B cell (primary cell): ENCODE measurements around the gene GALK1. TPM values are rescaled to one million over a fixed set of nuclear protein-coding genes. Genes with fewer than 3 reads are reported as not detected.

Source experiments
- ATAC-seq: fragments of 200-7000 bp; cut with Tn5 transposase; one replicate; pipeline ENCODE4 v1.10.0; 2021; ENCODE audit warnings: low read depth, mild to moderate bottlenecking, moderate number of reproducible peaks, moderate library complexity
- CTCF ChIA-PET: fragments of 350-600 bp; sonication (Branson Sonifier 250); formaldehyde crosslinking; loops from one replicate; lab custom pipeline; 2021; ENCODE audit warnings: antibody characterized with exemption, inconsistent platforms; lab: Charles Lee
- POLR2A ChIA-PET: fragments of 350-600 bp; sonication (Branson Sonifier 250); formaldehyde crosslinking; loops from one replicate; lab custom pipeline; 2021; ENCODE audit warnings: antibody characterized with exemption; lab: Charles Lee
- DNase-seq: peaks from one replicate; pipeline ENCODE4 v3.0.0; 2013
- H2AFZ ChIP-seq: 2 replicates; pipeline ENCODE4 v1.6.1; 2012; ENCODE audit warnings: mild to moderate bottlenecking, low read depth, low read length; ENCODE audit not compliant: insufficient read depth, poor library complexity, severe bottlenecking
- H3K27ac ChIP-seq, 2 donors: 1 replicate in 1 of 2; 2 replicates in 1 of 2; pipeline ENCODE4 v1.5.1; 2012 to 2013; ENCODE audit warnings: low read length in 2 of 2, mild to moderate bottlenecking in 2 of 2, moderate library complexity in 1 of 2
- H3K27me3 ChIP-seq, 4 experiments: fragments of 200-600 bp in 1 of 4; sonication (generic) in 1 of 4; replicated peaks in 1 of 4; 1 replicate in 2 of 4; 2 replicates in 2 of 4; pipeline versions ENCODE4 v1.6.1 to v1.7.0; 2013 to 2016; ENCODE audit warnings: low read length in 3 of 4, mild to moderate bottlenecking in 2 of 4, mixed read lengths in 1 of 4, moderate library complexity in 1 of 4; ENCODE audit not compliant: insufficient read depth in 4 of 4, control insufficient read depth in 3 of 4; ENCODE audit errors: control extremely low read depth in 1 of 4
- H3K36me3 ChIP-seq, 2 experiments: replicated peaks in 1 of 2; 1 replicate in 1 of 2; 2 replicates in 1 of 2; pipeline versions ENCODE4 v1.6.1 to v1.7.1; 2013; ENCODE audit warnings: low read length in 1 of 2; ENCODE audit not compliant: insufficient read depth in 2 of 2, control insufficient read depth in 1 of 2; ENCODE audit errors: control extremely low read depth in 1 of 2, extremely low read depth in 1 of 2
- H3K4me1 ChIP-seq, 2 donors: fragments of 200-600 bp in 1 of 2; sonication (generic) in 1 of 2; 1 replicate in 1 of 2; 2 replicates in 1 of 2; pipeline versions ENCODE4 v1.5.1 to v1.6.1; 2013 to 2017; ENCODE audit warnings: low read length in 2 of 2; ENCODE audit not compliant: control insufficient read depth in 2 of 2, insufficient read depth in 2 of 2
- H3K4me2 ChIP-seq: replicated peaks from 2 replicates; pipeline ENCODE3; 2012; ENCODE audit warnings: mild to moderate bottlenecking, low read depth, low read length; ENCODE audit not compliant: poor library complexity, severe bottlenecking
- H3K4me3 ChIP-seq, 5 experiments: fragments of 200-600 bp in 1 of 5; sonication (generic) in 1 of 5; 1 replicate in 3 of 5; 2 replicates in 2 of 5; pipeline versions ENCODE4 v1.5.1 to v1.7.0; 2011 to 2016; ENCODE audit warnings: low read length in 4 of 5, mild to moderate bottlenecking in 4 of 5, low read depth in 2 of 5, control low read depth in 1 of 5, moderate library complexity in 1 of 5; ENCODE audit not compliant: insufficient read depth in 1 of 5; ENCODE audit errors: control extremely low read depth in 1 of 5, extremely low read depth in 1 of 5
- H3K79me2 ChIP-seq: fragments of 200-600 bp; sonication (generic); one replicate; pipeline ENCODE4 v1.6.0; 2016; ENCODE audit warnings: low read length; ENCODE audit not compliant: control insufficient read depth, insufficient read depth
- H3K9ac ChIP-seq: fragments of 200-600 bp; sonication (generic); 2 replicates; pipeline ENCODE4 v1.6.1; 2017; ENCODE audit warnings: mild to moderate bottlenecking, low read length, moderate library complexity
- H3K9me3 ChIP-seq, 3 donors: one replicate each; pipeline versions ENCODE4 v1.6.1 to v1.7.1; 2013; ENCODE audit warnings: low read length in 2 of 3; ENCODE audit not compliant: control insufficient read depth in 2 of 3, insufficient read depth in 1 of 3; ENCODE audit errors: control extremely low read depth in 1 of 3
- H4K20me1 ChIP-seq: 2 replicates; pipeline ENCODE4 v1.6.0; 2012; ENCODE audit warnings: mild to moderate bottlenecking, low read length; ENCODE audit not compliant: insufficient read depth, control insufficient read depth, poor library complexity, severe bottlenecking
- H3K27ac Mint-ChIP-seq: one replicate; pipeline ENCODE4 v1.8.0; 2021; ENCODE audit warnings: mixed read lengths
- H3K27me3 Mint-ChIP-seq: one replicate; pipeline ENCODE4 v1.8.0; 2021; ENCODE audit warnings: mixed read lengths
- H3K4me1 Mint-ChIP-seq: one replicate; pipeline ENCODE4 v1.8.0; 2021; ENCODE audit warnings: mixed read lengths
- H3K4me3 Mint-ChIP-seq: one replicate; pipeline ENCODE4 v1.8.0; 2021; ENCODE audit warnings: mixed read lengths
- H3K9me3 Mint-ChIP-seq: one replicate; pipeline ENCODE4 v1.8.0; 2022; ENCODE audit warnings: mixed read lengths; ENCODE audit not compliant: insufficient read depth
- EZH2 ChIP-seq: IDR thresholded peaks from 2 replicates; pipeline ENCODE4 v1.6.1; 2012; ENCODE audit warnings: borderline replicate concordance, low read depth, mild to moderate bottlenecking, moderate library complexity, low read length; ENCODE audit not compliant: insufficient read depth, poor library complexity, severe bottlenecking
- WGBS: methylation state at CpG from one replicate; pipeline ENCODE4 v1.1.5; 2013; ENCODE audit warnings: missing lambda C conversion rate; ENCODE audit not compliant: insufficient coverage; 5-methylcytosine and 5-hydroxymethylcytosine counted together
- intact Hi-C: fragments of 100-400 bp; cut with micrococcal nuclease; formaldehyde crosslinking; loops from one replicate; pipeline ENCODE4 v1.10.0; 2022
- polyA plus RNA-seq: library from polyadenylated mRNA; depleted of rRNA; stranded (reverse); fragments of >200 nt; gene quantifications from 2 replicates; pipeline ENCODE4 v1.2.3, GENCODE V29; 2012
- total RNA-seq, 2 donors: library from RNA; stranded (reverse); fragments of 120-200 nt in 1 of 2; gene quantifications; 1 replicate in 1 of 2; 2 replicates in 1 of 2; pipeline versions ENCODE4 v1.2.3 to v1.2.4, GENCODE V29; 2013 to 2022
- TF ChIP-seq, protein P1 (sequence below): fragments of 200-600 bp; IDR thresholded peaks from one replicate; pipeline ENCODE4 v1.8.0; 2022; ENCODE audit warnings: antibody characterized with exemption, mild to moderate bottlenecking

The GALK1 gene
- total and polyA plus RNA-seq, 2 donors (not counting 1 experiment from before 2014, with no cell fraction given): 29.8 to 37.4 TPM

DNA sequence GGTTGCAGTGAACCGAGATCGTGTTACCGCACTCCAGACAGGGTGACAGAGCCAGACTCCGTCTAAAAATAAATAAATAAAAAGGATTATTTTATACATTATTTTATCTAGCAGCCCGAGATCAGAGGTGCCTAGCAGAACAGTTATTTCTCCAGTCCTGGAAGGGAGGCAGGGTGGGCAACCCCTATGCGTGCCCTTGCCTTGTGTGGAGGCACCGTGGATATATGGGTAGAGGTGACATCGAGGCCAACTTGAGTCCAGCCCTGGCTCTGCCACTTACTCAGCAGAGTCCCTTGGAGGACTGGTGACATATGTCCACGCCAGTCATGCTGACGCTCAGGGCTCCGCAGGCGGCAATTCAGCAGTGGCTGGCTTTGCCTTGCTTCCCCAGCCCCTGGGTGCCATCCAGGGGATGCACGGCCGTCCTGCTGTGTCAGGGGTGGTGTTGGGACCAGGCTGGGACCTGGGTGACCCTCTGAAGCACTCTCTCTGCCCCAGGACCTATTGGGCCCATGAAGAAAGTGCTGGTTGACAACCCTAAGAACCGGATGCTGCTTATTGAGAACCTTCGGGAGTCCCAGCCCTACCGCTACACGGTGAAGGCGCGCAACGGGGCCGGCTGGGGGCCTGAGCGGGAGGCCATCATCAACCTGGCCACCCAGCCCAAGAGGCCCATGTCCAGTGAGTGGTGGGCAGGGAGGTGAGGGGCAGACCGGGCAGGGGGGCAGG is 13.2 kb downstream of the GALK1 start:
- Histone ChIP-seq H3K4me3 (no peak overlapping the region), H3K36me3 (no peaks in the 10 kb centered on the region), H3K9me3 (no peaks in the 10 kb centered on the region), H3K9ac (no peak overlapping the region), H3K27ac (no peak overlapping the region), H3K4me2 (no peak overlapping the region), H3K4me1 (peaks cover 9 to 34% of the 10 kb centered on the region in 2 donors), H2AFZ (no peak overlapping the region), H4K20me1 (no peaks in the 10 kb centered on the region), H3K27me3 (no peaks in the 10 kb centered on the region), H3K79me2 (no peaks in the 10 kb centered on the region)
- ATAC-seq: no peak
- H3K27ac Mint-ChIP-seq: no peak overlapping the region
- ChIA-PET POLR2A (no interaction called here), CTCF (interaction anchor here (1.2 to 8.2 kb wide), 12 partner anchors 12 to 127 kb away, joined by 3 to 389 read pairs (median 24); partner anchors contain the start of genes GALK1, SMIM5 and TRIM47)
- H3K27me3 Mint-ChIP-seq: peaks cover 4% of the 10 kb centered on the region
- peak; percentile 31 for DNase-seq
- H3K9me3 Mint-ChIP-seq: no peaks in the 10 kb centered on the region
- no peak overlapping the region for H3K4me3 Mint-ChIP-seq
- TF ChIP-seq EZH2: no peak
- TF ChIP-seq, protein P1, sequence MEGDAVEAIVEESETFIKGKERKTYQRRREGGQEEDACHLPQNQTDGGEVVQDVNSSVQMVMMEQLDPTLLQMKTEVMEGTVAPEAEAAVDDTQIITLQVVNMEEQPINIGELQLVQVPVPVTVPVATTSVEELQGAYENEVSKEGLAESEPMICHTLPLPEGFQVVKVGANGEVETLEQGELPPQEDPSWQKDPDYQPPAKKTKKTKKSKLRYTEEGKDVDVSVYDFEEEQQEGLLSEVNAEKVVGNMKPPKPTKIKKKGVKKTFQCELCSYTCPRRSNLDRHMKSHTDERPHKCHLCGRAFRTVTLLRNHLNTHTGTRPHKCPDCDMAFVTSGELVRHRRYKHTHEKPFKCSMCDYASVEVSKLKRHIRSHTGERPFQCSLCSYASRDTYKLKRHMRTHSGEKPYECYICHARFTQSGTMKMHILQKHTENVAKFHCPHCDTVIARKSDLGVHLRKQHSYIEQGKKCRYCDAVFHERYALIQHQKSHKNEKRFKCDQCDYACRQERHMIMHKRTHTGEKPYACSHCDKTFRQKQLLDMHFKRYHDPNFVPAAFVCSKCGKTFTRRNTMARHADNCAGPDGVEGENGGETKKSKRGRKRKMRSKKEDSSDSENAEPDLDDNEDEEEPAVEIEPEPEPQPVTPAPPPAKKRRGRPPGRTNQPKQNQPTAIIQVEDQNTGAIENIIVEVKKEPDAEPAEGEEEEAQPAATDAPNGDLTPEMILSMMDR: no peak
- peaks cover 26% of the 10 kb centered on the region for H3K4me1 Mint-ChIP-seq
- intact Hi-C loops: loop anchor here (10.0 kb wide), 1 partner anchor 253 kb away; the partner anchor contains the start of gene CDK3
- WGBS: 89% methylated on average over 19 of the region's 24 CpGs
